ENCODE results near the gene MROH2A.

MROH2A gene

DNA sequence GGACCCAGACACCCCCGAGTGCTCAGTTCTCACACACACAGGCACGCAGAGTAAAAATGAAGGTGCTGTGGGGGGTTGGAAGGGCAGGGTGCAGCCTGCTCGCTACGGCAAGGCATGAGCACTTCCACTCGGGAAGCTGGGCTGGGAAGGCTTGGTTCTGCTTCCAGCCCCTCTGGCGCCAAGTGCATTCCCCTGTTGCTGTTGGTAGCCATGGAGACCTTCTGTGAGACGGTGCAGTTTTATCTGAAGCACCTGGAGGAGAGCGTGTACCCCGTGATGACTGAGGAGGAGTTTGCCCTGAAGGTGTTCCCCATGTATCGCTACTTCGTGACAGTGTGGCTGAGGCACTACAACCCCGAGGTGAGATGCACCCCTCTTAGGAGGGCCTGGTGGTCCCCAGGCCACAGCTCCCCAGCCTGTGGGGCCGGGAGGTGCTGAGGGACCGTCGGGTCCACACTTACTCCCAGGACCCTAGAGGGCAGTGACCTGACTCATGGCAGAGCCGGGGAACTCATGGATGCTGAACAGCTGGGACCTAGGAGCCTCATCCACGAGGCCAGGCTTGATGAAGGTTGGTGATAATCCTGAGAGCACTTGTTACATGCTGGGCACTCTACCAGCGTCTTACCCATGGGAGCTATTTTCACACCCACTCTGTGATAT lies 15.5 kb downstream of the MROH2A start:
- no peak for TF ChIP-seq CTCF (IDR thresholded peaks at IDR 0.05)
- Histone ChIP-seq H3K36me3 (no peaks in the 10 kb centered on the region), H3K4me1 (ENCODE audit: control insufficient read depth in 1 of 2, insufficient read depth in 1 of 2, low read depth in 1 of 2, low read length in 1 of 2) (no peaks in the 10 kb centered on the region), H3K4me3 (ENCODE audit: low read depth in 1 of 2, low read length in 1 of 2) (no peak overlapping the region), H3K9me3 (no peaks in the 10 kb centered on the region), H3K27ac (no peak overlapping the region), H3K27me3 (no peaks in the 10 kb centered on the region)

DNA sequence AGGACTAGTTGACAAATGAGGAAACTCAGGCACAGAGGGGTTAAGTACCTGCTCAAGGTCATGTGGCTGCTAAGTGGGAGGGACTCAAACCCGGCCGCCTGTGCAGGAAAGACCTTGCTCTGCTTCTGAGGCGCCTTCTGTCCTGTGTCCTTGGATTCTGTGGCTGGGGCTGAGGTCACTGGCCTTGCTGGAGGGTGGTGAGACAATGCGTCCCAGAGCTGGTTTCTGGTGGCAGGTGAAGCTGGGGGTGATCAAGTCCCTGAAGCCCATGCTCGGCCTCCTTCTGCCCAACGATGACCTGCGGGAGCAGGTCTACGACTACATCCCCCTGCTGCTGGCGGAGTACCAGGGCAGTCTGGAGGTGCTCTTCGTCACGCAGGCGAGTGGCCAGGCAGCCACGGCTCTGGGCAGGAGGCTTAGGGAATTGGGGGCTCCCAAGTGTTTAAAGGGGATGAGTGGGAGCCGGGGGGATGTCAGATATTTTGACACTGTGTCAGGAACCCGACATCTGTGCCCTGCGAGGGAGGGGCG lies 16.1 kb downstream of the MROH2A start:
- H3K4me3 ChIP-seq (ENCODE audit: low read depth in 1 of 2, low read length in 1 of 2), result no peak overlapping the region
- no peaks in the 10 kb centered on the region for H3K9me3 ChIP-seq
- H3K4me1 ChIP-seq (ENCODE audit: control insufficient read depth in 1 of 2, insufficient read depth in 1 of 2, low read depth in 1 of 2, low read length in 1 of 2), result no peaks in the 10 kb centered on the region
- no peak overlapping the region for H3K27ac ChIP-seq
- no peak for TF ChIP-seq CTCF (IDR thresholded peaks at IDR 0.05)
- no peaks in the 10 kb centered on the region for H3K36me3 ChIP-seq
- H3K27me3 ChIP-seq, result no peaks in the 10 kb centered on the region

- H3K27ac ChIP-seq, result no peak overlapping the region
- H3K27me3 ChIP-seq, result no peaks in the 10 kb centered on the region
- no peak for TF ChIP-seq CTCF (IDR thresholded peaks at IDR 0.05)
- H3K4me1 ChIP-seq (ENCODE audit: control insufficient read depth in 1 of 2, insufficient read depth in 1 of 2, low read depth in 1 of 2, low read length in 1 of 2), result no peaks in the 10 kb centered on the region
- H3K36me3 ChIP-seq, result no peaks in the 10 kb centered on the region
- H3K9me3 ChIP-seq, result no peaks in the 10 kb centered on the region
- H3K4me3 ChIP-seq (ENCODE audit: low read depth in 1 of 2, low read length in 1 of 2), result no peak overlapping the region
These were observed 17.6 kb downstream of the MROH2A start for GRCh38 chr2:233795735-233796171.

DNA sequence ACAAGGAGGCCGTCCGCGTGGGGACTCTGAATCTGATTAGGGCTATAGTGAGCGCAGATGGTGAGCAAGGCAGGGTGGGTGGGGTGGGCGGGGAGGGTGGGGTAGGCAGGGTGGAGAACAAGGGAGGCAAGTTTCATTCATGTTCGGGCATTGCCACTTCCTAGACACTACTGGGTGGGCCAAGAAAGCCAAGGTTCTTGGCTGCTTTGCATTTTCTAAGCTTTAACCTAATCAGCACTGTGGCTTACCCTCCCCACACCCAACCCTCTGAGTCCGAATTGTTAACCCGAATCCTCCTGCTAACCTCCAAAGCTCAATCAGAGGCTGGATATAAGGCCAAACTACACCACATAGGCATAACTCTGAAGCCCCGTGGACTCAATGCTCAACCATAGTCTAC lies 18.1 kb downstream of the MROH2A start:
- Histone ChIP-seq H3K36me3 (no peaks in the 10 kb centered on the region), H3K27me3 (no peaks in the 10 kb centered on the region), H3K4me1 (ENCODE audit: control insufficient read depth in 1 of 2, insufficient read depth in 1 of 2, low read depth in 1 of 2, low read length in 1 of 2) (no peaks in the 10 kb centered on the region), H3K27ac (no peak overlapping the region), H3K9me3 (no peaks in the 10 kb centered on the region), H3K4me3 (ENCODE audit: low read depth in 1 of 2, low read length in 1 of 2) (no peak overlapping the region)
- no peak for TF ChIP-seq CTCF (IDR thresholded peaks at IDR 0.05)

DNA sequence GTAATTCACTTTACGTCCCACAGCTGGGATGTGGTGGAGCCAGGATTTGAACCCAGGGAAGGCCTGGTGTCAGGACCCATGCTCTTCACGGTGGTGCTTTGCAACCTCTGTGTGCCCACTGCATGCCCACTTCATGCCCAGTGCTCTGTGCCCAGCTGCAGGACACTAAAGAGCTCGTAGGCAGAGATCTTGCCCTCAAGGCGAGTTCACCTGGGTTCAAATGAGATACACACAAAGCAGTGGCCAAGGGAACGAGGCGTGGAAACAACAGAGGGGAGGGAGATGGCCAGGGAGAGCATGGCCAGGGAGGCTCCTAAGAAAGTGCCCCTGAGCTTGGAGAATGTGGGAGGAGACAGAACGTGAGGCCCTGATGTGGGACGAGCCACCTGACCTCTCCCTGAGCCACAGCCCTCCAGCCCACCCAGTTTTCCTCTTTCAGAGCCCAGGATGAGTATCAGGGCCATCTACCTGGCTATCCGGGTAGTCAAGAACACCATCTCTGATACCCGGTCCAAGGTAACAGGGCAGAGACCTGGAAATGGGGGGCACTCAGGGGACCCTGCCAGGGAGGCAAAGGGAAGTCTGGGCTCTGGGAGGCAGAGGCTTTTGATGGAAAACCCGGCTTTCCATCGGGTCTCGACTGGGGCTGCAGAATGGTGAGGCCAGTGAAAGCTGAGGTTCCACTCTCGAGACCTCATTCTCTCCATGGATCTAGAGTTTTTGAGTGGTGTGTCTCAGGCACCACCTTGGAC lies 20.4 kb downstream of the MROH2A start:
- Histone ChIP-seq H3K9me3 (no peaks in the 10 kb centered on the region), H3K36me3 (no peaks in the 10 kb centered on the region), H3K4me1 (ENCODE audit: control insufficient read depth in 1 of 2, insufficient read depth in 1 of 2, low read depth in 1 of 2, low read length in 1 of 2) (no peaks in the 10 kb centered on the region), H3K4me3 (ENCODE audit: low read depth in 1 of 2, low read length in 1 of 2) (no peak overlapping the region), H3K27me3 (no peaks in the 10 kb centered on the region), H3K27ac (no peak overlapping the region)
- TF ChIP-seq CTCF (IDR thresholded peaks at IDR 0.05), result no peak
